Sigmoid colon (tissue), 3 donors: ENCODE measurements around the gene SETBP1.

Experiments
- POLR2A ChIP-seq, 2 donors: fragments of 450-650 bp; IDR thresholded peaks; one replicate each; pipeline ENCODE4 v1.6.1; 2016; ENCODE audit warnings: antibody characterized with exemption in 2 of 2, mild to moderate bottlenecking in 2 of 2, moderate library complexity in 2 of 2
- TF ChIP-seq, protein P1 (sequence below), 4 experiments: fragments of 450-650 bp in 3 of 4; fragments of 200-600 bp in 1 of 4; IDR thresholded peaks; one replicate each; pipeline ENCODE4 v1.5.1; 2016 to 2019; ENCODE audit warnings: antibody characterized with exemption in 4 of 4, mild to moderate bottlenecking in 3 of 4, moderate library complexity in 2 of 4

DNA sequence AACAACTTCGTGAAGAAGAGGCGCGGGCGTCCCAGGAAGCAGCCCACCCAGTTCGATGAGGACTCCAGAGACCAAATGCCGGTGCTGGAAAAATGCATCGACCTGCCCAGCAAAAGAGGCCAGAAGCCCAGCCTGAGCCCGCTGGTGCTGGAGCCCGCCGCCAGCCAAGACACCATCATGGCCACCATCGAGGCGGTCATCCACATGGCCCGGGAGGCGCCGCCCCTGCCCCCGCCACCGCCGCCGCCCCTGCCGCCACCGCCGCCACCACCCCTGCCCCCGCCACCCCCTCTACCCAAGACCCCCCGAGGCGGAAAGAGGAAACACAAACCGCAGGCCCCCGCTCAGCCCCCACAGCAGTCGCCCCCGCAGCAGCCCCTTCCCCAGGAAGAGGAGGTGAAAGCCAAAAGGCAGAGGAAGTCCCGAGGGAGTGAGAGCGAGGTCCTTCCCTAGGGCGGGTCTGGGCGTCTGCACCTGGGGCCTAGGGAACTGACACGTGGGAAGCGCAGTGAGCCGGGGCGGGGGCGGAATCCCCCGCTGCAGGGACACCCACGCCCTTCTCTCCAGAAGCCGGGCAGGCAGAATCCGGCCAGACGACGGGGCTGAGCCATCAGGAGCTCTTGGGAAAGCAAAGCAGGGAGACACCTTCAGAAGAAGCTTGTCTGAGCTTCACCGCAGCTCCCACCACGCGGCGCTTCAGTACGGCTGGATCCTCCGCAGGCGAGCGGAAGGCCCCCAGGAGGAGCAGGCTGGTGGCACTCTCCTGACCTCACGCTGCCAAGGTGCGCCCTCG is 382.8 kb downstream of the SETBP1 start:
- TF ChIP-seq, protein P1, sequence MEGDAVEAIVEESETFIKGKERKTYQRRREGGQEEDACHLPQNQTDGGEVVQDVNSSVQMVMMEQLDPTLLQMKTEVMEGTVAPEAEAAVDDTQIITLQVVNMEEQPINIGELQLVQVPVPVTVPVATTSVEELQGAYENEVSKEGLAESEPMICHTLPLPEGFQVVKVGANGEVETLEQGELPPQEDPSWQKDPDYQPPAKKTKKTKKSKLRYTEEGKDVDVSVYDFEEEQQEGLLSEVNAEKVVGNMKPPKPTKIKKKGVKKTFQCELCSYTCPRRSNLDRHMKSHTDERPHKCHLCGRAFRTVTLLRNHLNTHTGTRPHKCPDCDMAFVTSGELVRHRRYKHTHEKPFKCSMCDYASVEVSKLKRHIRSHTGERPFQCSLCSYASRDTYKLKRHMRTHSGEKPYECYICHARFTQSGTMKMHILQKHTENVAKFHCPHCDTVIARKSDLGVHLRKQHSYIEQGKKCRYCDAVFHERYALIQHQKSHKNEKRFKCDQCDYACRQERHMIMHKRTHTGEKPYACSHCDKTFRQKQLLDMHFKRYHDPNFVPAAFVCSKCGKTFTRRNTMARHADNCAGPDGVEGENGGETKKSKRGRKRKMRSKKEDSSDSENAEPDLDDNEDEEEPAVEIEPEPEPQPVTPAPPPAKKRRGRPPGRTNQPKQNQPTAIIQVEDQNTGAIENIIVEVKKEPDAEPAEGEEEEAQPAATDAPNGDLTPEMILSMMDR (IDR thresholded peaks at IDR 0.05) = no peak
- TF ChIP-seq POLR2A (IDR thresholded peaks at IDR 0.05) = no peak
